A172 (cell line): ENCODE data around the gene ERCC4. TPM values are rescaled to one million over a fixed set of nuclear protein-coding genes. Genes with fewer than 3 reads are reported as not detected.

ENCODE experiments used
- DNase-seq: peaks from one replicate; pipeline ENCODE4 v3.0.0-alpha.2; 2015; ENCODE audit warnings: low spot score
- total RNA-seq: library from RNA; depleted of rRNA; stranded (reverse); fragments of >200 nt; shearing (Covaris generic); gene quantifications from 2 replicates; pipeline ENCODE4 v1.2.3, GENCODE V29; 2014; rRNA removed

ERCC4 gene
- total RNA-seq, 1 experiment from 2014 or later, result 12.7 TPM

GRCh38 chr16:13994239-13995106 is 74.5 kb downstream of the ERCC4 start:
- no peak for DNase-seq

GRCh38 chr16:13995194-13995593 is 75.2 kb downstream of the ERCC4 start:
- DNase-seq, result no peak

DNA sequence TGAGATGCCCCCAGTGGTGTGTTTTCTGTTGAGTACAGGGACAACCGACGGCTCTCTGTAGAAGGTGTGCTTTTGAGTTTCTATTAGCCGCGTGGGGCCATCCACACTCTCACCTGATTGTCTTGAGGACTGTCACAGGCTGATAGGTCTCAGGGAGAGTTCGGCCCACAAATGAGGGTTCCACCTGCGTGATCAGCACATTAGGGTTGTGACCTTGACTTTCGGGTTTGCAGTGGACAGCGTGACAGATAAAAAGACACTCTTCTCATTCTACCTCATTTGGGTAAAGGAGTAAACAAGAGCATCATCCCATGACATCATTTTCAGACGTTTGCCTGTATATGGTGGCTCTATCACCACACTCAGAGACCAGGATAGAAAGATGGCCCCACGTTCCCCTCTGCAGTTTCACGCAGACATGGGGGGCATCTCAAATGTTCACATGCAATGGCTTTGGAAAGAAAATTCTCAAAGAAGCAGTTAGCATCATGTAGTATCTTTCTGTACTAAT is 76.9 kb downstream of the ERCC4 start:
- DNase-seq, result no peak

DNA sequence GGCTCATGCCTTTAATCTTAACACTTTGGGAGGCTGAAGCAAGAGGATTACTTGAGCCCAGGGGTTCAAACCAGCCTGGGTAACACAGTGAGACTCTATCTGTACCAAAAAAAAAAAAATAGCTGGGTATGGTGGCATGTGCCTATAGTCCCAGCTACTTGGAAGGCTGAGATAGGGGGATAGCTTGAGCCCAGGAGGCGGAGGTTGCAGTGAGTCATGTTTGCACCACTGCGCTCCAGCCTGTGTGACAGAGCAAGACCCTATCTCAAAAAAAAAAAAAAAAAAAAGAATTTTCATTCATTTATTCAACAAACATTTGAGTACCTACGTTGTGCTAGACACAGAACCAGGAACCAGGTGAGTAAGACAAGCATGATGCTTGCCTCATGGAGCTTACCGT is 77.6 kb downstream of the ERCC4 start:
- no peak for DNase-seq

DNA sequence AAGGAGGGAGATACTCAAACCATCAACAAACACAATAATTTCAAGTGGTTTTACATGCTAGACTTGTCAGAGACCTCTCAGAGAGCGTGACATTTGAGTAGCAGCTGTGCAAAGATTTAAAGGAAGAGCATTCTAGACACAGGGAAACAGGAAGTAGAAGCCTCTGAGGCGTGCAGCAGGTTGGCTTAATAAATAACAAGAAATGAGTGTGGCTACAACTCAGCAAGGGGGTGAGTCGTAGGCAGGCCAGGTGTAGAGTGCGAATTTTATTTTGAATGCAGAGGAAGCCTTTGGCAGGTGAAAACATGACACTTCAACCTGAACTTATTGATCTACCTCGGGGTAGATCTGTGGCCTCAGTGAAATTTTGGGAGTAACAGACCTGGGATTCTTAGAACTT is 78.0 kb downstream of the ERCC4 start:
- DNase-seq, result no peak

DNA sequence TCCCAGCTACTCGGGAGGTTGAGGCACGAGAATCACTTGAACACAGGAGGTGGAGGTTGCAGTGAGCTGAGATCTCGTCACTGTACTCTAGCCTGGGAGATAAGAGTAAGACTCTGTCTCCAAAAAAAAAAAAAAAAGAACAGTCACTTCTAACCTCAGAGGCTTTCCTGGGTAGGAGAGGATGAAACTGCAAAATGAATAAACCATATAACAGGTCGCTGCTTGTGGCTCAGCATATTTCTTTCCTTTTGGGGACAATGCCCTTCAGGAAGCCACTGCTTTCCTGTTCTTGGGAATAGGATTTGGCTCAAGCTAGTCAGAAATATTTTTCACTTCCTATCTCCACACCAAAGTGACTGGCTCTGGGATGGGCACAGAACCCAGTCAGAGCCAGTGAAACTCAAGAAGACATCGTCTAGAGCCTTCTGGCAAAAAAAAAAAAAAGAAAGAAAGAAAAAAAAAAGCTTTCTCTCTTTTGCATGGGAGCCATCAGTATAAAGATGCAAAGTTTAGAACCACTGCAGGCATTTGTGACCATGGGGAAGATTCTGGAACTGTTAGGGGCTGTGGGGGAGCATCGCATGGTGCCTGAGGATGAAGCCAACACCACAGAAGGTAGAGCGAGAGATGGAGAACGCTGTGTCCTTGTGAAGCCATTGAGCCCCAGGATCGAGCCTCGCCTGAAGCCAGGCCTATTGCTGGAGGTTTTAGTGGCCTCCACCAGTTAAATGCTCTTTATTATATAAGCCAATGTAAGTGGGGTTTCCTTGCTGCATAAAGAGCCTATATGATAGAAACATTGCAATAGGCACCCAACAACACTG is 79.3 kb downstream of the ERCC4 start:
- no peak for DNase-seq

- DNase-seq, result no peak
These were observed 80.0 kb downstream of the ERCC4 start for GRCh38 chr16:13999895-14000425.

GRCh38 chr16:14001521-14001920 is 81.6 kb downstream of the ERCC4 start:
- no peak for DNase-seq

Other genes starting within 250 kb of the ERCC4 start
- gene MRTFB, start 151.2 kb downstream of the ERCC4 start, total RNA-seq, result 8.5 and 10.2 TPM in 2 replicates